Osteocyte (in vitro differentiated cells): ENCODE results near the gene RS1. TPM values are rescaled to one million over a fixed set of nuclear protein-coding genes. Genes with fewer than 3 reads are reported as not detected.

Experiments used
- DNase-seq: peaks from one replicate; pipeline ENCODE4 v3.0.0; 2021; ENCODE audit warnings: mixed read lengths; ENCODE audit not compliant: unreplicated experiment; ENCODE audit errors: extremely low spot score
- H3K27ac Mint-ChIP-seq: one replicate; pipeline ENCODE4 v1.8.0; 2021; ENCODE audit warnings: mild to moderate bottlenecking, mixed read lengths; ENCODE audit not compliant: unreplicated experiment
- H3K27me3 Mint-ChIP-seq: one replicate; pipeline ENCODE4 v1.8.0; 2021; ENCODE audit warnings: mixed read lengths; ENCODE audit not compliant: unreplicated experiment
- H3K36me3 Mint-ChIP-seq: one replicate; pipeline ENCODE4 v1.8.0; 2021; ENCODE audit warnings: mixed read lengths; ENCODE audit not compliant: unreplicated experiment
- H3K4me1 Mint-ChIP-seq: one replicate; pipeline ENCODE4 v1.8.0; 2021; ENCODE audit warnings: mixed read lengths; ENCODE audit not compliant: unreplicated experiment
- H3K4me3 Mint-ChIP-seq: one replicate; pipeline ENCODE4 v1.8.0; 2021; ENCODE audit warnings: mild to moderate bottlenecking, moderate library complexity, mixed read lengths; ENCODE audit not compliant: unreplicated experiment
- H3K9me3 Mint-ChIP-seq: one replicate; pipeline ENCODE4 v1.8.0; 2021; ENCODE audit warnings: mixed read lengths; ENCODE audit not compliant: unreplicated experiment
- CTCF ChIP-seq: fragments of 200-600 bp; sonication (generic); IDR thresholded peaks from 2 replicates; pipeline ENCODE4 v1.5.0; 2021; ENCODE audit warnings: antibody characterized with exemption, mild to moderate bottlenecking, moderate library complexity
- long read RNA-seq: library from polyadenylated mRNA; unstranded; transcript quantifications from one replicate; pipeline ENCODE4 v2.0.0, GENCODE V29; 2021
- total RNA-seq: library from RNA; stranded (reverse); gene quantifications from 2 replicates; pipeline ENCODE4 v1.2.1, GENCODE V29; 2021

Gene RS1
- total RNA-seq: not detected in 2 replicates
- long read RNA-seq: 0 reads

GRCh38 chrX:18672008-18672407 lies at the start of gene RS1:
RS1 (minus strand) TSS chrX:18672108; CDS start chrX:18672068, 40 bp downstream.
- H3K27ac Mint-ChIP-seq: no peak within 1 kb of the TSS
- no peak within 1 kb of the TSS for H3K4me3 Mint-ChIP-seq
- no peak for TF ChIP-seq CTCF
- DNase-seq: no peak
- H3K27me3 Mint-ChIP-seq: no peaks in the 10 kb centered on the region
- peaks cover 3% of the 10 kb centered on the region for H3K4me1 Mint-ChIP-seq
- no peaks in the 10 kb centered on the region for H3K36me3 Mint-ChIP-seq
- H3K9me3 Mint-ChIP-seq: peaks cover 4% of the 10 kb centered on the region

GRCh38 chrX:18719852-18720251 lies 47.9 kb upstream of the RS1 start:
- H3K27me3 Mint-ChIP-seq: peaks cover 2% of the 10 kb centered on the region
- no peak for DNase-seq
- peaks cover 4% of the 10 kb centered on the region for H3K9me3 Mint-ChIP-seq
- no peak for TF ChIP-seq CTCF
- H3K27ac Mint-ChIP-seq: no peak overlapping the region
- H3K4me3 Mint-ChIP-seq: no peak overlapping the region
- no peaks in the 10 kb centered on the region for H3K36me3 Mint-ChIP-seq
- H3K4me1 Mint-ChIP-seq: no peaks in the 10 kb centered on the region

- Mint-ChIP-seq H3K27ac (no peak overlapping the region), H3K27me3 (peaks cover 2% of the 10 kb centered on the region), H3K36me3 (no peaks in the 10 kb centered on the region), H3K9me3 (peaks cover 16% of the 10 kb centered on the region), H3K4me3 (no peak overlapping the region), H3K4me1 (no peaks in the 10 kb centered on the region)
- TF ChIP-seq CTCF: no peak
- DNase-seq: no peak
Measured at GRCh38 chrX:18714910-18715309, 43.0 kb upstream of the RS1 start.

GRCh38 chrX:18709833-18710232 lies 37.9 kb upstream of the RS1 start:
- Mint-ChIP-seq H3K27ac (no peak overlapping the region), H3K4me3 (no peak overlapping the region), H3K4me1 (peaks cover 4% of the 10 kb centered on the region), H3K36me3 (no peaks in the 10 kb centered on the region), H3K27me3 (no peaks in the 10 kb centered on the region), H3K9me3 (peaks cover 12% of the 10 kb centered on the region)
- no peak for DNase-seq
- no peak for TF ChIP-seq CTCF

- DNase-seq: no peak
- H3K36me3 Mint-ChIP-seq: no peaks in the 10 kb centered on the region
- TF ChIP-seq CTCF: no peak
- no peaks in the 10 kb centered on the region for H3K27me3 Mint-ChIP-seq
- H3K27ac Mint-ChIP-seq: no peak within 1 kb of the TSS
- no peak within 1 kb of the TSS for H3K4me3 Mint-ChIP-seq
- peaks cover 13% of the 10 kb centered on the region for H3K4me1 Mint-ChIP-seq
- peaks cover 2% of the 10 kb centered on the region for H3K9me3 Mint-ChIP-seq
Measured at GRCh38 chrX:18707426-18708049, 35.6 kb upstream of the RS1 start, which contains the start of gene PPEF1. PPEF1 (plus strand) TSS chrX:18707645; CDS start chrX:18707781, 136 bp downstream.
